GM23338 (cell line): Measurements from ENCODE around the gene LAMTOR1. TPM values are rescaled to one million over a fixed set of nuclear protein-coding genes. Genes with fewer than 3 reads are reported as not detected.

Experiments
- ATAC-seq: fragments of 200-7000 bp; cut with Tn5 transposase; 3 replicates; pipeline ENCODE4 v1.9.1; 2020
- DNase-seq: peaks from one replicate; pipeline ENCODE4 v3.0.0-alpha.2; 2015; ENCODE audit warnings: low spot score
- H2AFZ ChIP-seq: fragments of 200-600 bp; sonication (generic); 2 replicates; pipeline ENCODE4 v1.8.0; 2016; ENCODE audit warnings: antibody characterized with exemption, mild to moderate bottlenecking, moderate library complexity
- H3F3A ChIP-seq: fragments of 200-600 bp; sonication (generic); replicated peaks from 2 replicates; pipeline ENCODE4 v1.8.0; 2017; ENCODE audit warnings: antibody characterized with exemption, mixed run types, low read depth
- H3K27ac ChIP-seq: fragments of 200-600 bp; sonication (generic); 2 replicates; pipeline ENCODE4 v1.6.1; 2016; ENCODE audit warnings: low read depth
- H3K27me3 ChIP-seq: fragments of 200-600 bp; sonication (generic); 2 replicates; pipeline ENCODE4 v1.8.0; 2016; ENCODE audit warnings: mild to moderate bottlenecking, mixed run types, moderate library complexity; ENCODE audit not compliant: insufficient read depth
- H3K36me3 ChIP-seq: fragments of 200-600 bp; sonication (generic); 2 replicates; pipeline ENCODE4 v1.8.0; 2016; ENCODE audit warnings: mild to moderate bottlenecking; ENCODE audit not compliant: insufficient read depth
- H3K4me1 ChIP-seq: fragments of 200-600 bp; sonication (generic); 2 replicates; pipeline ENCODE4 v1.8.0; 2016; ENCODE audit warnings: mild to moderate bottlenecking, moderate library complexity; ENCODE audit not compliant: insufficient read depth
- H3K4me2 ChIP-seq: fragments of 200-600 bp; sonication (generic); 2 replicates; pipeline ENCODE4 v1.7.1; 2017; ENCODE audit warnings: mixed run types
- H3K4me3 ChIP-seq: fragments of 200-600 bp; sonication (generic); 2 replicates; pipeline ENCODE4 v1.6.1; 2016; ENCODE audit warnings: mixed run types
- H3K79me2 ChIP-seq: fragments of 200-600 bp; sonication (generic); replicated peaks from 2 replicates; pipeline ENCODE4 v1.8.0; 2017; ENCODE audit warnings: mild to moderate bottlenecking; ENCODE audit not compliant: insufficient read depth
- H3K9me2 ChIP-seq: fragments of 200-600 bp; sonication (generic); 2 replicates; pipeline ENCODE4 v1.8.0; 2017; ENCODE audit not compliant: insufficient read depth
- H4K20me1 ChIP-seq: fragments of 200-600 bp; sonication (generic); replicated peaks from 2 replicates; pipeline ENCODE4 v1.8.0; 2017; ENCODE audit warnings: mild to moderate bottlenecking; ENCODE audit not compliant: insufficient read depth
- H3K27ac Mint-ChIP-seq: 2 replicates; pipeline ENCODE4 v1.8.0; 2020; ENCODE audit warnings: inconsistent platforms, mild to moderate bottlenecking, moderate library complexity, mixed read lengths
- H3K27me3 Mint-ChIP-seq: 3 replicates; pipeline ENCODE4 v1.8.0; 2022; ENCODE audit warnings: low read depth, mild to moderate bottlenecking, moderate library complexity, mixed read lengths, inconsistent platforms; ENCODE audit not compliant: insufficient read depth, poor library complexity
- H3K36me3 Mint-ChIP-seq: 3 replicates; pipeline ENCODE4 v1.8.0; 2021; ENCODE audit warnings: low read depth, mild to moderate bottlenecking, inconsistent platforms, moderate library complexity, mixed read lengths
- H3K4me1 Mint-ChIP-seq: 3 replicates; pipeline ENCODE4 v1.8.0; 2020; ENCODE audit warnings: mild to moderate bottlenecking, inconsistent platforms, mixed read lengths
- H3K4me3 Mint-ChIP-seq: 3 replicates; pipeline ENCODE4 v1.8.0; 2021; ENCODE audit warnings: moderate library complexity, mild to moderate bottlenecking, inconsistent platforms, mixed read lengths
- H3K9me3 Mint-ChIP-seq: 3 replicates; pipeline ENCODE4 v1.8.0; 2020; ENCODE audit warnings: moderate library complexity, mild to moderate bottlenecking, inconsistent platforms, mixed read lengths
- CREB1 ChIP-seq: fragments of 250-450 bp; sonication (Bioruptor Pico); IDR thresholded peaks from 2 replicates; pipeline ENCODE4 v1.5.0; 2020; ENCODE audit warnings: low read depth, mild to moderate bottlenecking, moderate library complexity
- CTCF ChIP-seq, 2 experiments: fragments of 200-600 bp in 1 of 2; sonication (generic) in 1 of 2; conservative IDR thresholded peaks; 2 replicates each; pipeline versions ENCODE4 v1.5.1 to v1.6.1; 2016 to 2017; ENCODE audit warnings: antibody characterized with exemption in 2 of 2, low read depth in 2 of 2, mild to moderate bottlenecking in 2 of 2, moderate library complexity in 1 of 2
- EZH2phosphoT487 ChIP-seq: fragments of 200-600 bp; sonication (generic); IDR thresholded peaks from one replicate; pipeline ENCODE4 v1.8.1; 2018; ENCODE audit warnings: antibody characterized with exemption; ENCODE audit not compliant: unreplicated experiment
- JUNB ChIP-seq: IDR thresholded peaks from one replicate; pipeline ENCODE4 v1.6.1; 2016; ENCODE audit warnings: antibody characterized with exemption; ENCODE audit not compliant: unreplicated experiment
- NANOG ChIP-seq: IDR thresholded peaks from 2 replicates; pipeline ENCODE4 v1.6.1; 2016; ENCODE audit warnings: antibody characterized with exemption, borderline replicate concordance
- POLR2AphosphoS5 ChIP-seq: IDR thresholded peaks from 2 replicates; pipeline ENCODE4 v1.6.1; 2016; ENCODE audit warnings: antibody characterized with exemption, low read depth
- REST ChIP-seq: IDR thresholded peaks from one replicate; pipeline ENCODE4 v1.6.1; 2018; ENCODE audit warnings: antibody characterized with exemption; ENCODE audit not compliant: unreplicated experiment
- STAT1 ChIP-seq: IDR thresholded peaks from one replicate; pipeline ENCODE4 v1.6.1; 2016; ENCODE audit warnings: antibody characterized with exemption; ENCODE audit not compliant: unreplicated experiment
- ZNF114 ChIP-seq: fragments of 250-450 bp; sonication (Bioruptor Pico); IDR thresholded peaks from 2 replicates; pipeline ENCODE4 v1.5.0; 2020; ENCODE audit warnings: mild to moderate bottlenecking, moderate library complexity
- ZNF331 ChIP-seq: fragments of 250-450 bp; sonication (Bioruptor Pico); IDR thresholded peaks from 2 replicates; pipeline ENCODE4 v1.5.0; 2020; ENCODE audit warnings: low read depth, mild to moderate bottlenecking, moderate library complexity
- ZNF462 ChIP-seq: fragments of 250-450 bp; sonication (Bioruptor Pico); IDR thresholded peaks from 2 replicates; pipeline ENCODE4 v1.5.0; 2020; ENCODE audit warnings: mild to moderate bottlenecking, moderate library complexity
- polyA plus RNA-seq: library from polyadenylated mRNA; unstranded; fragments of >200 nt; fragmentation: Nextera tagmentation; extraction: Ambion mirVana; gene quantifications from 2 replicates; pipeline ENCODE4 v1.2.1, GENCODE V29; 2016
- total RNA-seq: library from RNA; depleted of rRNA; stranded (reverse); fragments of >200 nt; shearing (Covaris generic); gene quantifications from 2 replicates; pipeline ENCODE4 v1.2.3, GENCODE V29; 2014

The LAMTOR1 gene
- total and polyA plus RNA-seq, 2 experiments from 2014 or later = 112 to 157 TPM

GRCh38 chr11:72075756-72076155, 27.3 kb downstream of the LAMTOR1 start:
- DNase-seq = no peak
- Mint-ChIP-seq H3K4me1 (peaks cover 30% of the 10 kb centered on the region), H3K36me3 (peaks cover 11% of the 10 kb centered on the region; the same call in 1 of the 3 replicates), H3K9me3 (no peaks in the 10 kb centered on the region), H3K4me3 (no peak overlapping the region), H3K27me3 (peaks cover 4% of the 10 kb centered on the region), H3K27ac (no peak overlapping the region; the same call in 1 of the 2 replicates)
- Histone ChIP-seq H2AFZ (no peak overlapping the region), H3K36me3 (no peaks in the 10 kb centered on the region), H3K9me2 (no peaks in the 10 kb centered on the region), H4K20me1 (peaks cover 42% of the 10 kb centered on the region; the same call in 1 of the 2 replicates), H3K27me3 (no peaks in the 10 kb centered on the region), H3K4me2 (no peak overlapping the region), H3F3A (no peaks in the 10 kb centered on the region), H3K27ac (no peak overlapping the region), H3K4me1 (peaks cover 21% of the 10 kb centered on the region; the same call in 1 of the 2 replicates), H3K79me2 (peaks cover 91% of the 10 kb centered on the region), H3K4me3 (no peak overlapping the region)
- TF ChIP-seq REST (no peak), CREB1 (CRISPR knock-in tag) (no peak), ZNF462 (CRISPR knock-in tag) (no peak), JUNB (no peak), NANOG (no peak), POLR2AphosphoS5 (no peak), ZNF114 (CRISPR knock-in tag) (no peak), CTCF (conservative IDR thresholded peaks at IDR 0.05; ENCODE audit: low read depth in 2 of 2) (no peak), EZH2phosphoT487 (no peak), STAT1 (no peak), ZNF331 (CRISPR knock-in tag) (no peak)
- no peak for ATAC-seq
